Measurements from ENCODE around the gene HIRIP3. TPM values are rescaled to one million over a fixed set of nuclear protein-coding genes. Genes with fewer than 3 reads are reported as not detected.

HIRIP3 gene
- total and polyA plus RNA-seq, 2 of the 13 experiments (the other 11 are each of a cell fraction or from before 2014, with no cell fraction given): 12.6 to 17.2 TPM

DNA sequence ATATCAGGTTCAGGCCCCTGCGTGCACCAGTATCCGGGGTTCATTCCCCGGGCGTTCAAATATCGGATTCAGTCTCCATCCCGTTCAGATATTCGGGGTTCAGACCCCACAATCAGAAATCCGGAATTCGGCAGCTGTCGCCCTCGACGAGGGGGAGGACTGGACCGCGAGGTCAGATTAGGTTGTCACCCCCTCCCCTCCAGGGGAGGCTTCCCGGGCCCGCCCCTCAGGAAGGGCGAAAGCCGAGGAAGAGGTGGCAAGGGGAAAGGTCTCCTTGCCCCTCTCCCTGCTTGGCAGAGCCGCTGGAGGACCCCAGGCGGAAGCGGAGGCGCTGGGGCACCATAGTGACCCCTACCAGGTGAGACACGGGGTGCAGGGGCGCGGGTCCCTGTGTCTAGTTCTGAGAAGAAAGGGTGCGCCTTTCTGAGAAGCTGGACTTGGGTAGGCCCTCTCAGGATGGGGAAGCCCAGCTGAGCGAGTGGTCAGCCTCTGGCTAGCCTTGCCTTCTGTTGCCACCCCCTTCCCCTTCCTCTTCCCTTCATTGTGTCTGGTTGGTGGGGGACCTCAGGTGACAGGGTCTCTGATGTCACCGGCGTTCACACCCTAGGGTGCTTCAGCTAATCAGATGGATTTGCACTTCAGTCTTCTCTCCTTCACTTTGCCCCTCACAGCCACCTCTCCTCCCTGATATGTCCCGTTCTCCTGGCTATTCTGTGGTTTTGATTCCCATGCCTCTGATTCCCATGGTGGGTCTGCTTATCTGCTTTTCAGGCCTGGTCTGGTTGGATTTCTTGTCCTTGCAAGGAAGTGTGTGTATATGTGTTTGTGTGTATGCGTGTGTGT lies 20.9 kb downstream of the HIRIP3 start (continued):
- TF ChIP-seq MZF1 (CRISPR knock-in tag; IDR thresholded peaks at IDR 0.05; ENCODE audit: borderline replicate concordance): peak; percentile 65; the same call in 1 of the 2 replicates
- TF ChIP-seq CHCHD3 (CRISPR knock-in tag; IDR thresholded peaks at IDR 0.05): no peak
- 0 out of 2 replicates have a peak, but pooled peaks have one; percentile 23 for TF ChIP-seq KDM5A (IDR thresholded peaks at IDR 0.05; ENCODE audit: borderline replicate concordance, low read length)
- TF ChIP-seq, protein P1, sequence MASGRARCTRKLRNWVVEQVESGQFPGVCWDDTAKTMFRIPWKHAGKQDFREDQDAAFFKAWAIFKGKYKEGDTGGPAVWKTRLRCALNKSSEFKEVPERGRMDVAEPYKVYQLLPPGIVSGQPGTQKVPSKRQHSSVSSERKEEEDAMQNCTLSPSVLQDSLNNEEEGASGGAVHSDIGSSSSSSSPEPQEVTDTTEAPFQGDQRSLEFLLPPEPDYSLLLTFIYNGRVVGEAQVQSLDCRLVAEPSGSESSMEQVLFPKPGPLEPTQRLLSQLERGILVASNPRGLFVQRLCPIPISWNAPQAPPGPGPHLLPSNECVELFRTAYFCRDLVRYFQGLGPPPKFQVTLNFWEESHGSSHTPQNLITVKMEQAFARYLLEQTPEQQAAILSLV (CRISPR knock-in tag; IDR thresholded peaks at IDR 0.05; ENCODE audit: borderline replicate concordance): no peak
- peak; percentile 60; the same call in 1 of the 2 replicates for TF ChIP-seq ZBTB7A (CRISPR knock-in tag; IDR thresholded peaks at IDR 0.05)
- no peak for TF ChIP-seq ATF1 (CRISPR knock-in tag; IDR thresholded peaks at IDR 0.05)
- TF ChIP-seq ZNF773 (CRISPR knock-in tag; IDR thresholded peaks at IDR 0.05; ENCODE audit: borderline replicate concordance): 0 out of 2 replicates have a peak, but pooled peaks have one; percentile 20
- TF ChIP-seq ZBTB20 (CRISPR knock-in tag; IDR thresholded peaks at IDR 0.05; ENCODE audit: borderline replicate concordance, low read depth): 0 out of 2 replicates have a peak, but pooled peaks have one; percentile 72
- no peak for TF ChIP-seq FLYWCH1 (CRISPR knock-in tag; IDR thresholded peaks at IDR 0.05)
- peak; percentile 51; the same call in 1 of the 2 replicates for TF ChIP-seq ELF3 (CRISPR knock-in tag; IDR thresholded peaks at IDR 0.05)
- TF ChIP-seq GPN1 (CRISPR knock-in tag; IDR thresholded peaks at IDR 0.05; ENCODE audit: borderline replicate concordance): no peak
- no peak for TF ChIP-seq ZFY (CRISPR knock-in tag; IDR thresholded peaks at IDR 0.05)
- TF ChIP-seq, protein P2, sequence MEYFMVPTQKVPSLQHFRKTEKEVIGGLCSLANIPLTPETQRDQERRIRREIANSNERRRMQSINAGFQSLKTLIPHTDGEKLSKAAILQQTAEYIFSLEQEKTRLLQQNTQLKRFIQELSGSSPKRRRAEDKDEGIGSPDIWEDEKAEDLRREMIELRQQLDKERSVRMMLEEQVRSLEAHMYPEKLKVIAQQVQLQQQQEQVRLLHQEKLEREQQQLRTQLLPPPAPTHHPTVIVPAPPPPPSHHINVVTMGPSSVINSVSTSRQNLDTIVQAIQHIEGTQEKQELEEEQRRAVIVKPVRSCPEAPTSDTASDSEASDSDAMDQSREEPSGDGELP (IDR thresholded peaks at IDR 0.05; ENCODE audit: borderline replicate concordance, low read depth): peak; percentile 29; the same call in 1 of the 2 replicates
- TF ChIP-seq ATF7 (IDR thresholded peaks at IDR 0.05): no peak
- TF ChIP-seq ATF7 (CRISPR knock-in tag; IDR thresholded peaks at IDR 0.05): 0 out of 2 replicates have a peak, but pooled peaks have one; percentile 48
- TF ChIP-seq ZNF563 (CRISPR knock-in tag; IDR thresholded peaks at IDR 0.05): peak; percentile 46; the same call in 1 of the 2 replicates
- TF ChIP-seq ZNF614 (CRISPR knock-in tag; IDR thresholded peaks at IDR 0.05; ENCODE audit: borderline replicate concordance): no peak; the same call in 1 of the 2 replicates
- TF ChIP-seq, protein P3, sequence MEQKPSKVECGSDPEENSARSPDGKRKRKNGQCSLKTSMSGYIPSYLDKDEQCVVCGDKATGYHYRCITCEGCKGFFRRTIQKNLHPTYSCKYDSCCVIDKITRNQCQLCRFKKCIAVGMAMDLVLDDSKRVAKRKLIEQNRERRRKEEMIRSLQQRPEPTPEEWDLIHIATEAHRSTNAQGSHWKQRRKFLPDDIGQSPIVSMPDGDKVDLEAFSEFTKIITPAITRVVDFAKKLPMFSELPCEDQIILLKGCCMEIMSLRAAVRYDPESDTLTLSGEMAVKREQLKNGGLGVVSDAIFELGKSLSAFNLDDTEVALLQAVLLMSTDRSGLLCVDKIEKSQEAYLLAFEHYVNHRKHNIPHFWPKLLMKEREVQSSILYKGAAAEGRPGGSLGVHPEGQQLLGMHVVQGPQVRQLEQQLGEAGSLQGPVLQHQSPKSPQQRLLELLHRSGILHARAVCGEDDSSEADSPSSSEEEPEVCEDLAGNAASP (CRISPR knock-in tag; IDR thresholded peaks at IDR 0.05; ENCODE audit: borderline replicate concordance): 0 out of 2 replicates have a peak, but pooled peaks have one; percentile 15
- TF ChIP-seq ZNF788 (CRISPR knock-in tag; IDR thresholded peaks at IDR 0.05; ENCODE audit: borderline replicate concordance): 0 out of 2 replicates have a peak, but pooled peaks have one; percentile 44
- TF ChIP-seq, protein P4, sequence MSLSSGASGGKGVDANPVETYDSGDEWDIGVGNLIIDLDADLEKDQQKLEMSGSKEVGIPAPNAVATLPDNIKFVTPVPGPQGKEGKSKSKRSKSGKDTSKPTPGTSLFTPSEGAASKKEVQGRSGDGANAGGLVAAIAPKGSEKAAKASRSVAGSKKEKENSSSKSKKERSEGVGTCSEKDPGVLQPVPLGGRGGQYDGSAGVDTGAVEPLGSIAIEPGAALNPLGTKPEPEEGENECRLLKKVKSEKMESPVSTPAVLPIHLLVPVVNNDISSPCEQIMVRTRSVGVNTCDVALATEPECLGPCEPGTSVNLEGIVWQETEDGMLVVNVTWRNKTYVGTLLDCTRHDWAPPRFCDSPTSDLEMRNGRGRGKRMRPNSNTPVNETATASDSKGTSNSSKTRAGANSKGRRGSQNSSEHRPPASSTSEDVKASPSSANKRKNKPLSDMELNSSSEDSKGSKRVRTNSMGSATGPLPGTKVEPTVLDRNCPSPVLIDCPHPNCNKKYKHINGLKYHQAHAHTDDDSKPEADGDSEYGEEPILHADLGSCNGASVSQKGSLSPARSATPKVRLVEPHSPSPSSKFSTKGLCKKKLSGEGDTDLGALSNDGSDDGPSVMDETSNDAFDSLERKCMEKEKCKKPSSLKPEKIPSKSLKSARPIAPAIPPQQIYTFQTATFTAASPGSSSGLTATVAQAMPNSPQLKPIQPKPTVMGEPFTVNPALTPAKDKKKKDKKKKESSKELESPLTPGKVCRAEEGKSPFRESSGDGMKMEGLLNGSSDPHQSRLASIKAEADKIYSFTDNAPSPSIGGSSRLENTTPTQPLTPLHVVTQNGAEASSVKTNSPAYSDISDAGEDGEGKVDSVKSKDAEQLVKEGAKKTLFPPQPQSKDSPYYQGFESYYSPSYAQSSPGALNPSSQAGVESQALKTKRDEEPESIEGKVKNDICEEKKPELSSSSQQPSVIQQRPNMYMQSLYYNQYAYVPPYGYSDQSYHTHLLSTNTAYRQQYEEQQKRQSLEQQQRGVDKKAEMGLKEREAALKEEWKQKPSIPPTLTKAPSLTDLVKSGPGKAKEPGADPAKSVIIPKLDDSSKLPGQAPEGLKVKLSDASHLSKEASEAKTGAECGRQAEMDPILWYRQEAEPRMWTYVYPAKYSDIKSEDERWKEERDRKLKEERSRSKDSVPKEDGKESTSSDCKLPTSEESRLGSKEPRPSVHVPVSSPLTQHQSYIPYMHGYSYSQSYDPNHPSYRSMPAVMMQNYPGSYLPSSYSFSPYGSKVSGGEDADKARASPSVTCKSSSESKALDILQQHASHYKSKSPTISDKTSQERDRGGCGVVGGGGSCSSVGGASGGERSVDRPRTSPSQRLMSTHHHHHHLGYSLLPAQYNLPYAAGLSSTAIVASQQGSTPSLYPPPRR (CRISPR knock-in tag; IDR thresholded peaks at IDR 0.05; ENCODE audit: borderline replicate concordance): no peak
- no peak for TF ChIP-seq ARID2 (CRISPR knock-in tag; IDR thresholded peaks at IDR 0.05; ENCODE audit: borderline replicate concordance)

Data from HepG2 (cell line).